ENCODE results near the gene RPH3AL.

- TF ChIP-seq CTCF (IDR thresholded peaks at IDR 0.05 in 8 of 11, conservative IDR thresholded peaks at IDR 0.05 in 3 of 11) = no peak
- no peak for TF ChIP-seq POLR2A (IDR thresholded peaks at IDR 0.05)
Observed at GRCh38 chr17:223723-224471, 128.7 kb downstream of the RPH3AL start.
